SK-N-MC (cell line): ENCODE data around the gene PHACTR3.

Experiments
- DNase-seq: peaks from one replicate; pipeline ENCODE4 v3.0.0-alpha.2; 2011; ENCODE audit warnings: low read depth, low spot score
- H3K27ac ChIP-seq: fragments of 200-600 bp; sonication (generic); 2 replicates; pipeline ENCODE4 v1.5.1; 2016; ENCODE audit warnings: mixed run types
- H3K36me3 ChIP-seq: fragments of 200-600 bp; sonication (generic); 2 replicates; pipeline ENCODE4 v1.6.1; 2017; ENCODE audit warnings: antibody characterized with exemption, low read length, mixed read lengths; ENCODE audit not compliant: insufficient read depth
- H3K4me3 ChIP-seq: fragments of 200-600 bp; sonication (generic); 2 replicates; pipeline ENCODE4 v1.5.1; 2016
- H3K9ac ChIP-seq: fragments of 200-600 bp; sonication (generic); 2 replicates; pipeline ENCODE4 v1.8.0; 2017; ENCODE audit warnings: mixed run types, mixed read lengths; ENCODE audit not compliant: insufficient read length
- H3K9me3 ChIP-seq: fragments of 200-600 bp; sonication (generic); 2 replicates; pipeline ENCODE4 v1.6.1; 2017; ENCODE audit warnings: low read depth, mild to moderate bottlenecking, antibody characterized with exemption, low read length, moderate library complexity, mixed read lengths
- EZH2 ChIP-seq: fragments of 200-600 bp; sonication (generic); IDR thresholded peaks from one replicate; pipeline ENCODE4 v1.6.1; 2017; ENCODE audit warnings: antibody characterized with exemption
- FOXP2 ChIP-seq: optimal IDR thresholded peaks from 2 replicates; pipeline ENCODE3; 2011; ENCODE audit warnings: mild to moderate bottlenecking, moderate library complexity; ENCODE audit not compliant: insufficient read depth; ENCODE audit errors: extremely low read length, control extremely low read depth
- POLR2AphosphoS5 ChIP-seq: IDR thresholded peaks from 2 replicates; pipeline ENCODE4 v1.6.1; 2012; ENCODE audit warnings: mild to moderate bottlenecking, low read depth, low read length, borderline replicate concordance

Gene PHACTR3

GRCh38 chr20:59705651-59706399 lies 101.5 kb downstream of the PHACTR3 start:
- TF ChIP-seq EZH2 (no peak), FOXP2 (no peak), POLR2AphosphoS5 (no peak)
- Histone ChIP-seq H3K4me3 (no peak overlapping the region), H3K9me3 (no peaks in the 10 kb centered on the region), H3K9ac (no peak overlapping the region), H3K36me3 (no peaks in the 10 kb centered on the region), H3K27ac (no peak overlapping the region)
- no peak for DNase-seq

- TF ChIP-seq POLR2AphosphoS5 (no peak), FOXP2 (no peak)
- Histone ChIP-seq H3K36me3 (no peaks in the 10 kb centered on the region), H3K27ac (no peak overlapping the region), H3K9me3 (no peaks in the 10 kb centered on the region), H3K9ac (no peak overlapping the region), H3K4me3 (no peak overlapping the region)
- no peak for DNase-seq
Observed at GRCh38 chr20:59706400-59706693, 102.0 kb downstream of the PHACTR3 start.

GRCh38 chr20:59708326-59708725 lies 104.0 kb downstream of the PHACTR3 start:
- TF ChIP-seq FOXP2: no peak
- no peak overlapping the region for H3K9ac ChIP-seq
- H3K4me3 ChIP-seq: no peak overlapping the region
- H3K36me3 ChIP-seq: no peaks in the 10 kb centered on the region
- H3K27ac ChIP-seq: no peak overlapping the region
- DNase-seq: no peak
- H3K9me3 ChIP-seq: peaks cover 6% of the 10 kb centered on the region; the same call in 1 of the 2 replicates

- Histone ChIP-seq H3K27ac (no peak overlapping the region), H3K9ac (no peak overlapping the region), H3K36me3 (no peaks in the 10 kb centered on the region), H3K4me3 (no peak overlapping the region), H3K9me3 (peaks cover 6% of the 10 kb centered on the region; the same call in 1 of the 2 replicates)
- TF ChIP-seq FOXP2 (no peak), EZH2 (no peak), POLR2AphosphoS5 (no peak)
- no peak for DNase-seq
Observed at GRCh38 chr20:59709636-59710035, 105.3 kb downstream of the PHACTR3 start.

GRCh38 chr20:59718071-59718470 lies 113.7 kb downstream of the PHACTR3 start:
- no peak for TF ChIP-seq FOXP2
- no peak for TF ChIP-seq EZH2
- TF ChIP-seq POLR2AphosphoS5: no peak
- Histone ChIP-seq H3K9ac (no peak overlapping the region), H3K4me3 (no peak overlapping the region), H3K27ac (no peak overlapping the region), H3K9me3 (no peaks in the 10 kb centered on the region), H3K36me3 (no peaks in the 10 kb centered on the region)
- DNase-seq: no peak

- H3K27ac ChIP-seq: no peak overlapping the region
- DNase-seq: no peak
- TF ChIP-seq EZH2: no peak
- TF ChIP-seq FOXP2: no peak
- no peak for TF ChIP-seq POLR2AphosphoS5
Observed at GRCh38 chr20:59718751-59719150, 114.4 kb downstream of the PHACTR3 start.

GRCh38 chr20:59720013-59720412 lies 115.7 kb downstream of the PHACTR3 start:
- Histone ChIP-seq H3K27ac (no peak overlapping the region), H3K9ac (no peak overlapping the region), H3K4me3 (no peak overlapping the region), H3K36me3 (no peaks in the 10 kb centered on the region), H3K9me3 (no peaks in the 10 kb centered on the region)
- TF ChIP-seq POLR2AphosphoS5 (no peak), FOXP2 (no peak), EZH2 (no peak)
- no peak for DNase-seq

More at GRCh38 chr20:59718751-59719150, 114.4 kb downstream of the PHACTR3 start:
- no peaks in the 10 kb centered on the region for H3K9me3 ChIP-seq
- H3K36me3 ChIP-seq: no peaks in the 10 kb centered on the region
- no peak overlapping the region for H3K4me3 ChIP-seq
- no peak overlapping the region for H3K9ac ChIP-seq

GRCh38 chr20:59721386-59721785 lies 117.0 kb downstream of the PHACTR3 start:
- no peak for TF ChIP-seq EZH2
- TF ChIP-seq POLR2AphosphoS5: no peak
- TF ChIP-seq FOXP2: no peak

GRCh38 chr20:59723108-59723500 lies 118.8 kb downstream of the PHACTR3 start:
- TF ChIP-seq FOXP2: no peak
- TF ChIP-seq POLR2AphosphoS5: no peak
- TF ChIP-seq EZH2: no peak
- H3K4me3 ChIP-seq: no peak overlapping the region

More at GRCh38 chr20:59721386-59721785, 117.0 kb downstream of the PHACTR3 start:
- H3K9ac ChIP-seq: no peak overlapping the region
- H3K36me3 ChIP-seq: no peaks in the 10 kb centered on the region
- H3K27ac ChIP-seq: no peak overlapping the region
- no peak overlapping the region for H3K4me3 ChIP-seq
- DNase-seq: no peak
- no peaks in the 10 kb centered on the region for H3K9me3 ChIP-seq

More at GRCh38 chr20:59723108-59723500, 118.8 kb downstream of the PHACTR3 start:
- Histone ChIP-seq H3K9me3 (no peaks in the 10 kb centered on the region), H3K27ac (no peak overlapping the region), H3K36me3 (no peaks in the 10 kb centered on the region), H3K9ac (no peak overlapping the region)
- no peak for DNase-seq
